ENCODE results near the gene KIF6.
"Not testable (repeated sequence)": the region's sequence is repeated elsewhere in the genome, so short reads cannot be mapped to it uniquely, and the experiment has no call there.

Gene KIF6

GRCh38 chr6:39553860-39554802 lies 171.1 kb downstream of the KIF6 start:
- DNase-seq (ENCODE audit: low read depth), result no peak

- no peak for DNase-seq (ENCODE audit: low read depth)
Observed at GRCh38 chr6:39553029-39553428, 172.2 kb downstream of the KIF6 start.

- no peak for DNase-seq (ENCODE audit: low read depth)
Observed at GRCh38 chr6:39550191-39550590, 175.0 kb downstream of the KIF6 start.

- no peak for DNase-seq (ENCODE audit: low read depth)
Observed at GRCh38 chr6:39546731-39547130, 178.5 kb downstream of the KIF6 start.

- DNase-seq (ENCODE audit: low read depth), result no peak
Observed at GRCh38 chr6:39543950-39544349, 181.3 kb downstream of the KIF6 start.

- no peak for DNase-seq (ENCODE audit: low read depth)
Observed at GRCh38 chr6:39543095-39543494, 182.1 kb downstream of the KIF6 start.

GRCh38 chr6:39540454-39540853 lies 184.8 kb downstream of the KIF6 start:
- no peak for DNase-seq (ENCODE audit: low read depth)

- no peak for DNase-seq (ENCODE audit: low read depth)
Observed at GRCh38 chr6:39530201-39530759, 194.9 kb downstream of the KIF6 start.

GRCh38 chr6:39527792-39528564 lies 197.2 kb downstream of the KIF6 start:
- no peak for DNase-seq (ENCODE audit: low read depth)

- DNase-seq (ENCODE audit: low read depth), result no peak
Observed at GRCh38 chr6:39524007-39524406, 201.2 kb downstream of the KIF6 start.

GRCh38 chr6:39521958-39522357 lies 203.2 kb downstream of the KIF6 start:
- DNase-seq (ENCODE audit: low read depth), result no peak

GRCh38 chr6:39520916-39521315 lies 204.3 kb downstream of the KIF6 start:
- no peak for DNase-seq (ENCODE audit: low read depth)

GRCh38 chr6:39520411-39520810 lies 204.8 kb downstream of the KIF6 start:
- no peak for DNase-seq (ENCODE audit: low read depth)

- no peak for DNase-seq (ENCODE audit: low read depth)
Observed at GRCh38 chr6:39518221-39518620, 207.0 kb downstream of the KIF6 start.

- no peak for DNase-seq (ENCODE audit: low read depth)
Observed at GRCh38 chr6:39517756-39518155, 207.5 kb downstream of the KIF6 start.

GRCh38 chr6:39516471-39516870 lies 208.7 kb downstream of the KIF6 start:
- DNase-seq (ENCODE audit: low read depth), result no peak

- DNase-seq (ENCODE audit: low read depth), result no peak
Observed at GRCh38 chr6:39515471-39515870, 209.7 kb downstream of the KIF6 start.

- no peak for DNase-seq (ENCODE audit: low read depth)
Observed at GRCh38 chr6:39515006-39515405, 210.2 kb downstream of the KIF6 start.

GRCh38 chr6:39509831-39510230 lies 215.4 kb downstream of the KIF6 start:
- DNase-seq (ENCODE audit: low read depth), result not testable (repeated sequence)

GRCh38 chr6:39508515-39508914 lies 216.7 kb downstream of the KIF6 start:
- no peak for DNase-seq (ENCODE audit: low read depth)

- no peak for DNase-seq (ENCODE audit: low read depth)
Observed at GRCh38 chr6:39507331-39507998, 217.7 kb downstream of the KIF6 start.

- not testable (repeated sequence) for DNase-seq (ENCODE audit: low read depth)
Observed at GRCh38 chr6:39502362-39502955, 222.7 kb downstream of the KIF6 start.
